ENCODE results near the gene FRS2. TPM values are rescaled to one million over a fixed set of nuclear protein-coding genes. Genes with fewer than 3 reads are reported as not detected.

The FRS2 gene
- total RNA-seq, 4 donors from 2014 or later, result 39.9 to 70.6 (median 59.1) TPM

DNA sequence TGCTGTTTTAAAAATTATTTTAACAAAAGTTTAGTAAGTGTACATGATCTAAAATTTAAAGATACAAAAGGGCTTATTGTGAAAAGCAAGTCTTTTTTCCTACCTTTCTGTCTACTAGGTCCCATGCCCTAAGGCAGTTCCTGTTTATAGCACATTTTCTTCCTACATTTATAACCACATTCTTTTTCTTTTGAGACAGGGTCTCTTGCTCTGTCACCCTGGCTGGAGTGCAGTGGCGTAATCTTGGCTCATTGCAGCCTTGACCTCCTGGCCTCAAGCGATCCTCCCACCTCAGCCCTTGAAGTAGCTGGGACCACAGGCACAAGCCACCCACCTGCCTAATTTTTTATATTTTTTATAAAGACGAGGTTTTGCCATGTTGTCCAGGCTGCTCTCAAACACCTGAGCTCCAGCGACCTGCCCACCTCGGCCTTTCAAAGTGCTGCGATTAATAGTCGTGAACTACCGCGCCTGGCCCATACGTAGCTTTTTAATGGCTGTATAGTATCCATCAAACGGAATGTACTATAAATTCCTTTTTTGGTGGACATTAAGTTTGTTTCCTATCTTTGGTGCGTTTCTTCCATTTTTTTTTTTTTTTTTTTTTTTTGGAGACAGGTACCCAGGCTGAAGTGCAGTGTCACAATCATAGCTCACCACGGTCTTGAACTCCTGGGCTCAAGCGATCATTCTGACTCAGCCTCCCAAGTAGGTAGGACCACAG, 20.9 kb downstream of the FRS2 start:
- TF ChIP-seq POLR2A (IDR thresholded peaks at IDR 0.05), result no peak
- TF ChIP-seq EP300 (IDR thresholded peaks at IDR 0.05), result no peak
- TF ChIP-seq, protein P1, sequence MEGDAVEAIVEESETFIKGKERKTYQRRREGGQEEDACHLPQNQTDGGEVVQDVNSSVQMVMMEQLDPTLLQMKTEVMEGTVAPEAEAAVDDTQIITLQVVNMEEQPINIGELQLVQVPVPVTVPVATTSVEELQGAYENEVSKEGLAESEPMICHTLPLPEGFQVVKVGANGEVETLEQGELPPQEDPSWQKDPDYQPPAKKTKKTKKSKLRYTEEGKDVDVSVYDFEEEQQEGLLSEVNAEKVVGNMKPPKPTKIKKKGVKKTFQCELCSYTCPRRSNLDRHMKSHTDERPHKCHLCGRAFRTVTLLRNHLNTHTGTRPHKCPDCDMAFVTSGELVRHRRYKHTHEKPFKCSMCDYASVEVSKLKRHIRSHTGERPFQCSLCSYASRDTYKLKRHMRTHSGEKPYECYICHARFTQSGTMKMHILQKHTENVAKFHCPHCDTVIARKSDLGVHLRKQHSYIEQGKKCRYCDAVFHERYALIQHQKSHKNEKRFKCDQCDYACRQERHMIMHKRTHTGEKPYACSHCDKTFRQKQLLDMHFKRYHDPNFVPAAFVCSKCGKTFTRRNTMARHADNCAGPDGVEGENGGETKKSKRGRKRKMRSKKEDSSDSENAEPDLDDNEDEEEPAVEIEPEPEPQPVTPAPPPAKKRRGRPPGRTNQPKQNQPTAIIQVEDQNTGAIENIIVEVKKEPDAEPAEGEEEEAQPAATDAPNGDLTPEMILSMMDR (IDR thresholded peaks at IDR 0.05), result no peak
- TF ChIP-seq POLR2AphosphoS5 (IDR thresholded peaks at IDR 0.05), result no peak
- Histone ChIP-seq H3K36me3 (peaks cover 0 to 14% of the 10 kb centered on the region in 2 donors), H3K4me1 (peaks cover 0 to 54% (median 0%) of the 10 kb centered on the region in 3 donors), H3K9me3 (peaks cover 0 to 10% (median 0%) of the 10 kb centered on the region in 3 donors), H3K4me3 (no peak overlapping the region), H3K27me3 (no peaks in the 10 kb centered on the region), H3K27ac (no peak overlapping the region)
- ATAC-seq, result no peak
- WGBS, 2 donors (ENCODE audit: low coverage in 1 of 2), result 84 to 91% methylated on average over 10 to 13 of the region's 14 CpGs

DNA sequence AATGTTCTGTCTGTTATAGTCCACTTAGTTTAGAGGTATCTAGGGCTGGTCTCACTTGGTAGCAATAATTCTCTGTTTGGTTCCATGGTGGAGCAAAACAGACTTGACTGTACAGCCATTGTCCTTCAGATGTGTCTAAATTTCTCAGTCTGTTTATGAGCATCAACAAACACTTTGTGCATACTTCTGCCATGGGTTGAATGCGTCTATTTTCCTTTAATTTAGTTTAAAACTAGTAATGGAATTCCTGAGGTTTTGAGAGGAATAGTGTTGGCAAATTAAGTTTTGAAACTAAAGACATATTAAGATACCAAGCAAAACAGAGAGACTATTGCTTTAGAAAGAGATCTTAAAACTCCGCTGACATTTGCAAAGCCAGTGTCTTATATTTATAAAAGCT, 22.6 kb downstream of the FRS2 start:
- Histone ChIP-seq H3K4me3 (no peak overlapping the region), H3K36me3 (peaks cover 0 to 5% of the 10 kb centered on the region in 2 donors), H3K27me3 (no peaks in the 10 kb centered on the region), H3K9me3 (peaks cover 0 to under 1% (median 0%) of the 10 kb centered on the region in 3 donors), H3K4me1 (peaks cover 3 to 70% (median 4%) of the 10 kb centered on the region in 3 donors), H3K27ac (no peak overlapping the region)
- no peak for TF ChIP-seq POLR2A (IDR thresholded peaks at IDR 0.05)
- ATAC-seq, result no peak
- WGBS, 2 donors (ENCODE audit: low coverage in 1 of 2), result 71 to 80% methylated on average over 2 of the region's 2 CpGs

DNA sequence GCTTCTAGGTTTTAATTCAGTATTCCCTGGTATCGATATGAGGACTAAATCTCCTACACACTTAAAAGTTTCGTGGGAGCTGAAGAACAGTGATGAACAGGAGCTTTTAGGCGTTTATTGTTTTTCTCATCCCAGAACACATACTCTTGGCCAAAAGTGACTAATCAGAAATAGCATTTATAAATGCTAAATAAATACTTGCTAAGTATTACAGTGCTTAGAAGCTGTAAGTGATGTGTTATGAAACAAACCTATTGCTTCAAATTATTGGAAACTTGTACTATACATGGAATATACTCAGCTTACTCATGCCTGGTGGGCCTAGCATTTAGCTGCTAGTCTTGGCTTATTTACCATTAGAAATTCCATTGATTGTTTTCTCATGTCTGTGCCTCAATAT, 24.9 kb downstream of the FRS2 start:
- no peak overlapping the region for H3K27ac ChIP-seq
- WGBS, 2 donors (ENCODE audit: low coverage in 1 of 2), result 38 to 58% methylated on average over 3 of the region's 3 CpGs
- no peaks in the 10 kb centered on the region for H3K9me3 ChIP-seq
- ATAC-seq, result no peak
- peaks cover 3 to 87% (median 9%) of the 10 kb centered on the region in 3 donors for H3K4me1 ChIP-seq
- H3K4me3 ChIP-seq, result no peak overlapping the region
- H3K27me3 ChIP-seq, result no peaks in the 10 kb centered on the region
- no peaks in the 10 kb centered on the region for H3K36me3 ChIP-seq
- TF ChIP-seq POLR2A (IDR thresholded peaks at IDR 0.05) (no peak), POLR2AphosphoS5 (IDR thresholded peaks at IDR 0.05) (no peak), EP300 (IDR thresholded peaks at IDR 0.05) (no peak)
- TF ChIP-seq, protein P1 (IDR thresholded peaks at IDR 0.05), result no peak

DNA sequence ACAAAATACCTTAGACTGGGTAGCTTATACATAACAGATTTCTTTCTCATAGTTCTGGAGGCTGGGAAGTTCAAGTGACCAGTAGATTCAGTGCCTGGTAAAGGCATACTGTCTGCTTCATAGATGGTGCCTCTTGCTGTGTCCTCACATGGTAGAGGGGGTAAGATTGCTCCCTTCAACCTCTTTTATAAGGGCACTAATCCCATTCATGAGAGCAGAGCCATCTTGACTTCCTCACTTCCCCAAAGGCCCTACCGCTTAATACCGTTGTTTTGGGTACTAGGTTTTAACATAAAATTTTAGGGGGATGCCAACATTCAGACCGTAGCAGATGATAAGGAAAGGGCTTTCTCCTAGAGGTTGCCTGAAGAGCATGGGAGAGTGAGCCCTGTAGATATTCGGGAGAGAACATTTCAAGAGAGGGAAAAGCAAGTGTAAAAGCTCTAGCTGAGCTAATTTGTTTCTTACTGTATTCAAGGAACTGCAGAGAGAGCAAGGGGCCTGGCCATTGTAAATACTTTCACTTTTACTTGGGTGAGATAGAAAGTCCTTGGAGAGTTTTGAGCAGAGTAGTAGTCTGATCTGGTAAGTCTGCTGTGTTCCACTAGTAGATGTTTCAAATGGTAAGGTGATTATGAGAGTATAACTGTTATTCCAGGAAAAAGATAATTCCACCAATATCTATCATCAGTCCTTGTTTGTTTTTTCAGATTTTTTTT, 27.3 kb downstream of the FRS2 start:
- H3K9me3 ChIP-seq, result no peaks in the 10 kb centered on the region
- no peak overlapping the region for H3K4me3 ChIP-seq
- H3K27ac ChIP-seq, result no peak overlapping the region
- ATAC-seq, result peak; percentile 34
- TF ChIP-seq POLR2A (IDR thresholded peaks at IDR 0.05) (no peak), POLR2AphosphoS5 (IDR thresholded peaks at IDR 0.05) (no peak), EP300 (IDR thresholded peaks at IDR 0.05) (no peak)
- TF ChIP-seq, protein P1 (IDR thresholded peaks at IDR 0.05), result no peak
- no peaks in the 10 kb centered on the region for H3K27me3 ChIP-seq
- no peaks in the 10 kb centered on the region for H3K36me3 ChIP-seq
- WGBS, 2 donors (ENCODE audit: low coverage in 1 of 2), result 70 to 88% methylated on average over 3 to 4 of the region's 4 CpGs
- H3K4me1 ChIP-seq, result peaks cover 3 to 90% (median 9%) of the 10 kb centered on the region in 3 donors

GRCh38 chr12:69500631-69501030, 30.4 kb downstream of the FRS2 start:
- no peak overlapping the region for H3K4me3 ChIP-seq
- no peaks in the 10 kb centered on the region for H3K9me3 ChIP-seq
- H3K36me3 ChIP-seq, result no peaks in the 10 kb centered on the region
- TF ChIP-seq, protein P1 (IDR thresholded peaks at IDR 0.05), result no peak
- no peak for TF ChIP-seq EP300 (IDR thresholded peaks at IDR 0.05)
- TF ChIP-seq POLR2A (IDR thresholded peaks at IDR 0.05), result no peak
- TF ChIP-seq POLR2AphosphoS5 (IDR thresholded peaks at IDR 0.05), result no peak
- no peaks in the 10 kb centered on the region for H3K27me3 ChIP-seq
- 0 to 40% methylated on average over 1 of the region's 1 CpG for WGBS, 2 donors (ENCODE audit: low coverage in 1 of 2)
- H3K27ac ChIP-seq, result no peak overlapping the region
- no peak for ATAC-seq
- peaks cover 3 to 89% (median 9%) of the 10 kb centered on the region in 3 donors for H3K4me1 ChIP-seq

Data from gastroesophageal sphincter (tissue), 4 donors.